ENCODE measurements around the gene EFCAB8. TPM values are rescaled to one million over a fixed set of nuclear protein-coding genes. Genes with fewer than 3 reads are reported as not detected.

Gene EFCAB8
- total RNA-seq, 1 donor from 2014 or later: 0.41 TPM

GRCh38 chr20:32979201-32979998, 120.7 kb downstream of the EFCAB8 start:
- Histone ChIP-seq H3K79me2 (ENCODE audit: insufficient read depth, low read length) (no peaks in the 10 kb centered on the region), H4K20me1 (ENCODE audit: insufficient read depth, low read length) (no peaks in the 10 kb centered on the region), H3K4me1 (ENCODE audit: insufficient read depth, low read length) (no peaks in the 10 kb centered on the region), H3K36me3 (ENCODE audit: insufficient read depth, low read length) (no peaks in the 10 kb centered on the region), H3K4me3 (ENCODE audit: insufficient read depth, low read depth, low read length) (no peak overlapping the region), H3K9ac (ENCODE audit: low read length) (no peak overlapping the region), H3K27ac (ENCODE audit: low read depth, low read length) (no peak overlapping the region), H2AFZ (ENCODE audit: low read depth, low read length) (no peak overlapping the region), H3K9me3 (ENCODE audit: insufficient read depth, low read depth, low read length) (no peaks in the 10 kb centered on the region), H3K27me3 (ENCODE audit: insufficient read depth, low read length) (no peaks in the 10 kb centered on the region), H3K4me2 (ENCODE audit: low read length) (no peak overlapping the region)
- FAIRE-seq (no peak), DNase-seq (ENCODE audit: low read depth) (no peak)
- Mint-ChIP-seq H3K4me3 (ENCODE audit: unreplicated experiment) (no peak overlapping the region), H3K27ac (ENCODE audit: unreplicated experiment) (no peak overlapping the region), H3K4me1 (ENCODE audit: low read depth, unreplicated experiment) (no peaks in the 10 kb centered on the region), H3K27me3 (ENCODE audit: low read depth, unreplicated experiment) (peaks cover 15% of the 10 kb centered on the region), H3K36me3 (ENCODE audit: low read depth, unreplicated experiment) (no peaks in the 10 kb centered on the region), H3K9me3 (ENCODE audit: unreplicated experiment) (peaks cover 2% of the 10 kb centered on the region)
- TF ChIP-seq CTCF (IDR thresholded peaks at IDR 0.05; ENCODE audit: insufficient read depth, low read depth, low read length) (no peak), EZH2 (IDR thresholded peaks at IDR 0.05; ENCODE audit: insufficient read depth, low read length) (no peak)

GRCh38 chr20:32980131-32980941, 121.6 kb downstream of the EFCAB8 start:
- Histone ChIP-seq H3K27me3 (ENCODE audit: insufficient read depth, low read length) (no peaks in the 10 kb centered on the region), H3K36me3 (ENCODE audit: insufficient read depth, low read length) (no peaks in the 10 kb centered on the region), H3K4me2 (ENCODE audit: low read length) (no peak overlapping the region), H3K9ac (ENCODE audit: low read length) (no peak overlapping the region), H3K27ac (ENCODE audit: low read depth, low read length) (no peak overlapping the region), H2AFZ (ENCODE audit: low read depth, low read length) (no peak overlapping the region), H3K79me2 (ENCODE audit: insufficient read depth, low read length) (no peaks in the 10 kb centered on the region), H3K4me3 (ENCODE audit: insufficient read depth, low read depth, low read length) (no peak overlapping the region), H4K20me1 (ENCODE audit: insufficient read depth, low read length) (no peaks in the 10 kb centered on the region), H3K9me3 (ENCODE audit: insufficient read depth, low read depth, low read length) (no peaks in the 10 kb centered on the region), H3K4me1 (ENCODE audit: insufficient read depth, low read length) (no peaks in the 10 kb centered on the region)
- no peak overlapping the region for H3K27ac Mint-ChIP-seq (ENCODE audit: unreplicated experiment)
- FAIRE-seq (no peak), DNase-seq (ENCODE audit: low read depth) (no peak)
- peaks cover 2% of the 10 kb centered on the region for H3K9me3 Mint-ChIP-seq (ENCODE audit: unreplicated experiment)
- H3K4me1 Mint-ChIP-seq (ENCODE audit: low read depth, unreplicated experiment): no peaks in the 10 kb centered on the region
- no peak for TF ChIP-seq CTCF (IDR thresholded peaks at IDR 0.05; ENCODE audit: insufficient read depth, low read depth, low read length)
- no peak for TF ChIP-seq EZH2 (IDR thresholded peaks at IDR 0.05; ENCODE audit: insufficient read depth, low read length)
- peaks cover 19% of the 10 kb centered on the region for H3K27me3 Mint-ChIP-seq (ENCODE audit: low read depth, unreplicated experiment)
- H3K36me3 Mint-ChIP-seq (ENCODE audit: low read depth, unreplicated experiment): no peaks in the 10 kb centered on the region
- no peak overlapping the region for H3K4me3 Mint-ChIP-seq (ENCODE audit: unreplicated experiment)

Measured in astrocyte (in vitro differentiated cells and primary cell).